Progenitor cell of endocrine pancreas (in vitro differentiated cells): Measurements from ENCODE around the gene P2RX7. TPM values are rescaled to one million over a fixed set of nuclear protein-coding genes. Genes with fewer than 3 reads are reported as not detected.

Source experiments
- DNase-seq: peaks from one replicate; pipeline ENCODE4 v3.0.0; 2021; ENCODE audit warnings: low spot score; ENCODE audit not compliant: unreplicated experiment
- H3K27ac Mint-ChIP-seq: 2 replicates; pipeline ENCODE4 v1.8.0; 2021; ENCODE audit warnings: mild to moderate bottlenecking, moderate library complexity, mixed read lengths
- H3K27me3 Mint-ChIP-seq: 2 replicates; pipeline ENCODE4 v1.8.0; 2021; ENCODE audit warnings: mixed read lengths
- H3K36me3 Mint-ChIP-seq: 2 replicates; pipeline ENCODE4 v1.8.0; 2022; ENCODE audit warnings: mixed read lengths; ENCODE audit not compliant: insufficient read depth
- H3K4me1 Mint-ChIP-seq: 2 replicates; pipeline ENCODE4 v1.8.0; 2021; ENCODE audit warnings: low read depth, mixed read lengths
- H3K4me3 Mint-ChIP-seq: 2 replicates; pipeline ENCODE4 v1.8.0; 2021; ENCODE audit warnings: low read depth, mild to moderate bottlenecking, moderate library complexity, mixed read lengths
- H3K9me3 Mint-ChIP-seq: 2 replicates; pipeline ENCODE4 v1.8.0; 2021; ENCODE audit warnings: low read depth, mixed read lengths
- total RNA-seq: library from RNA; stranded (reverse); gene quantifications from 2 replicates; pipeline ENCODE4 v1.2.1, GENCODE V29; 2021
- TF ChIP-seq, protein P1 (sequence below): fragments of 200-600 bp; sonication (generic); IDR thresholded peaks from one replicate; pipeline ENCODE4 v1.5.0; 2021; ENCODE audit warnings: antibody characterized with exemption, mild to moderate bottlenecking; ENCODE audit not compliant: unreplicated experiment

The P2RX7 gene
- total RNA-seq, 1 donor from 2014 or later: not detected

- H3K4me1 Mint-ChIP-seq: peaks cover 2% of the 10 kb centered on the region
- no peaks in the 10 kb centered on the region for H3K36me3 Mint-ChIP-seq
- no peak overlapping the region for H3K4me3 Mint-ChIP-seq
- TF ChIP-seq, protein P1, sequence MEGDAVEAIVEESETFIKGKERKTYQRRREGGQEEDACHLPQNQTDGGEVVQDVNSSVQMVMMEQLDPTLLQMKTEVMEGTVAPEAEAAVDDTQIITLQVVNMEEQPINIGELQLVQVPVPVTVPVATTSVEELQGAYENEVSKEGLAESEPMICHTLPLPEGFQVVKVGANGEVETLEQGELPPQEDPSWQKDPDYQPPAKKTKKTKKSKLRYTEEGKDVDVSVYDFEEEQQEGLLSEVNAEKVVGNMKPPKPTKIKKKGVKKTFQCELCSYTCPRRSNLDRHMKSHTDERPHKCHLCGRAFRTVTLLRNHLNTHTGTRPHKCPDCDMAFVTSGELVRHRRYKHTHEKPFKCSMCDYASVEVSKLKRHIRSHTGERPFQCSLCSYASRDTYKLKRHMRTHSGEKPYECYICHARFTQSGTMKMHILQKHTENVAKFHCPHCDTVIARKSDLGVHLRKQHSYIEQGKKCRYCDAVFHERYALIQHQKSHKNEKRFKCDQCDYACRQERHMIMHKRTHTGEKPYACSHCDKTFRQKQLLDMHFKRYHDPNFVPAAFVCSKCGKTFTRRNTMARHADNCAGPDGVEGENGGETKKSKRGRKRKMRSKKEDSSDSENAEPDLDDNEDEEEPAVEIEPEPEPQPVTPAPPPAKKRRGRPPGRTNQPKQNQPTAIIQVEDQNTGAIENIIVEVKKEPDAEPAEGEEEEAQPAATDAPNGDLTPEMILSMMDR: no peak
- DNase-seq: no peak
- H3K9me3 Mint-ChIP-seq: no peaks in the 10 kb centered on the region
- peaks cover 3% of the 10 kb centered on the region for H3K27me3 Mint-ChIP-seq
- no peak overlapping the region for H3K27ac Mint-ChIP-seq
These were observed 42.9 kb downstream of the P2RX7 start for GRCh38 chr12:121175383-121176119.

GRCh38 chr12:121176826-121177529, 44.3 kb downstream of the P2RX7 start:
- Mint-ChIP-seq H3K36me3 (no peaks in the 10 kb centered on the region), H3K4me3 (no peak overlapping the region), H3K4me1 (peaks cover 2% of the 10 kb centered on the region), H3K9me3 (no peaks in the 10 kb centered on the region), H3K27ac (no peak overlapping the region), H3K27me3 (peaks cover 3% of the 10 kb centered on the region)
- TF ChIP-seq, protein P1: no peak
- DNase-seq: no peak

DNA sequence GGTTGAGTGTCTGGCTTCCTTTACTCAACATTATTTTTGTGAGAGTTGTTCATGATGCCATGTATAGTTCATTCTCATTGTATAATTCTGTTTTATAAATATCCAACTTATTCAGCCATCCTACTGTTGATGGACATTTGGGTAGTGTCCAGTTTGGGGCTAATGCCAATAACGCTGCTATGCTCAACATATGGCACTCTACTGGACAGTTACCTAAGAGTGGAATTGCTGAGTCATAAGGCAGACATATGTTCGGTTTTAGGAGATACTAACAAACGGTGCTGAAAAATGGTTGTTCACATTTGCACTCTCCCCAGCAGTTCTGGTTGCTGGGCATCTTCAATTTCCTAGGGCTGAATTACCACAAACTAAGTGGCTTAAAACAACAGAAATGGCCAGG, 48.5 kb downstream of the P2RX7 start:
- Mint-ChIP-seq H3K9me3 (no peaks in the 10 kb centered on the region), H3K27ac (no peak overlapping the region), H3K4me1 (no peaks in the 10 kb centered on the region), H3K4me3 (no peak overlapping the region), H3K36me3 (no peaks in the 10 kb centered on the region), H3K27me3 (peaks cover 3% of the 10 kb centered on the region)
- no peak for DNase-seq
- TF ChIP-seq, protein P1: no peak

- no peaks in the 10 kb centered on the region for H3K27me3 Mint-ChIP-seq
- H3K27ac Mint-ChIP-seq: no peak overlapping the region
- no peak overlapping the region for H3K4me3 Mint-ChIP-seq
- TF ChIP-seq, protein P1: no peak
- H3K36me3 Mint-ChIP-seq: no peaks in the 10 kb centered on the region
- DNase-seq: no peak
- no peaks in the 10 kb centered on the region for H3K4me1 Mint-ChIP-seq
- no peaks in the 10 kb centered on the region for H3K9me3 Mint-ChIP-seq
These were observed 49.7 kb downstream of the P2RX7 start for GRCh38 chr12:121182222-121182893.

GRCh38 chr12:121184425-121184824, 51.7 kb downstream of the P2RX7 start:
- no peaks in the 10 kb centered on the region for H3K36me3 Mint-ChIP-seq
- DNase-seq: no peak
- H3K27me3 Mint-ChIP-seq: no peaks in the 10 kb centered on the region
- no peaks in the 10 kb centered on the region for H3K9me3 Mint-ChIP-seq
- no peak overlapping the region for H3K27ac Mint-ChIP-seq
- no peaks in the 10 kb centered on the region for H3K4me1 Mint-ChIP-seq
- no peak overlapping the region for H3K4me3 Mint-ChIP-seq
- TF ChIP-seq, protein P1: no peak
